Endothelial cell of umbilical vein (primary cell): ENCODE results near the gene ADAM22. TPM values are rescaled to one million over a fixed set of nuclear protein-coding genes. Genes with fewer than 3 reads are reported as not detected.
"Not testable (repeated sequence)": the region's sequence is repeated elsewhere in the genome, so short reads cannot be mapped to it uniquely, and the experiment has no call there.

Experiments
- BruUV-seq: library from RNA; stranded (reverse); fragments of 400-500 nt; replicated peaks from 2 replicates; lab custom pipeline; 2021; lab: Mats Ljungman, UMichigan
- CTCF ChIA-PET: fragments of 300-600, 350-600 bp; sonication (Branson Sonifier 250); formaldehyde crosslinking; loops from one replicate; lab custom pipeline; 2021; ENCODE audit warnings: antibody characterized with exemption, inconsistent platforms; lab: Charles Lee
- POLR2A ChIA-PET: fragments of 300-600, 350-600 bp; sonication (Branson Sonifier 250); formaldehyde crosslinking; loops from one replicate; lab custom pipeline; 2021; ENCODE audit warnings: antibody characterized with exemption, inconsistent platforms; lab: Charles Lee
- DNase-seq: peaks from one replicate; pipeline ENCODE4 v3.0.0-alpha.2; 2011; ENCODE audit warnings: low read depth, low spot score
- FAIRE-seq: peaks from 2 replicates; lab custom pipeline; 2011; peaks lifted over from hg19 to GRCh38; lab: Jason Lieb, UNC
- H2AFZ ChIP-seq: 2 replicates; pipeline ENCODE4 v1.6.0; 2012; ENCODE audit warnings: low read depth, low read length, control low read depth, inconsistent platforms
- H3K27ac ChIP-seq: 2 replicates; pipeline ENCODE4 v1.5.1; 2011; ENCODE audit warnings: low read depth, mild to moderate bottlenecking, control low read depth, low read length, moderate library complexity; ENCODE audit not compliant: insufficient read depth
- H3K27me3 ChIP-seq, 2 experiments: 2 replicates each; pipeline versions ENCODE4 v1.6.0 to v1.6.1; 2011; ENCODE audit warnings: low read length in 2 of 2, mixed read lengths in 1 of 2; ENCODE audit not compliant: control insufficient read depth in 2 of 2, insufficient read depth in 2 of 2
- H3K36me3 ChIP-seq, 2 experiments: 2 replicates in 1 of 2; 3 replicates in 1 of 2; pipeline ENCODE4 v1.5.1; 2011; ENCODE audit warnings: low read length in 2 of 2, mild to moderate bottlenecking in 1 of 2, moderate library complexity in 1 of 2; ENCODE audit not compliant: control insufficient read depth in 2 of 2, insufficient read depth in 2 of 2; ENCODE audit errors: extremely low read depth in 1 of 2
- H3K4me1 ChIP-seq: 3 replicates; pipeline ENCODE4 v1.5.1; 2011; ENCODE audit warnings: mild to moderate bottlenecking, low read length; ENCODE audit not compliant: control insufficient read depth, insufficient read depth; ENCODE audit errors: extremely low read depth
- H3K4me2 ChIP-seq: 2 replicates; pipeline ENCODE4 v1.6.1; 2011; ENCODE audit warnings: low read length, control low read depth, mixed read lengths; ENCODE audit not compliant: insufficient read depth
- H3K4me3 ChIP-seq, 3 experiments: fragments of 200-600 bp in 1 of 3; sonication (generic), shearing (Covaris generic) in 1 of 3; replicated peaks in 1 of 3; 2 replicates each; pipeline ENCODE4 v1.5.1; 2011 to 2016; ENCODE audit warnings: control low read depth in 3 of 3, low read length in 3 of 3, mild to moderate bottlenecking in 2 of 3, inconsistent platforms in 1 of 3, low read depth in 1 of 3, moderate library complexity in 1 of 3; ENCODE audit not compliant: insufficient read depth in 1 of 3
- H3K79me2 ChIP-seq: 2 replicates; pipeline ENCODE4 v1.6.0; 2012; ENCODE audit warnings: low read length, inconsistent platforms; ENCODE audit not compliant: control insufficient read depth, insufficient read depth
- H3K9ac ChIP-seq: replicated peaks from 2 replicates; pipeline ENCODE3; 2011; ENCODE audit warnings: low read length, control low read depth; ENCODE audit not compliant: insufficient read depth; ENCODE audit errors: extremely low read depth
- H3K9me1 ChIP-seq: replicated peaks from 3 replicates; pipeline ENCODE4 v1.6.0; 2011; ENCODE audit warnings: mild to moderate bottlenecking, low read length; ENCODE audit not compliant: control insufficient read depth, insufficient read depth; ENCODE audit errors: extremely low read depth
- H3K9me3 ChIP-seq: replicated peaks from 2 replicates; pipeline ENCODE4 v1.5.1; 2012; ENCODE audit warnings: low read length, inconsistent platforms; ENCODE audit not compliant: control insufficient read depth, insufficient read depth
- H4K20me1 ChIP-seq: replicated peaks from 2 replicates; pipeline ENCODE3; 2011; ENCODE audit warnings: mild to moderate bottlenecking, low read length; ENCODE audit not compliant: control insufficient read depth, insufficient read depth; ENCODE audit errors: extremely low read depth
- CTCF ChIP-seq, 2 donors: IDR thresholded peaks; 1 replicate in 1 of 2; 2 replicates in 1 of 2; pipeline ENCODE4 v1.5.1; 2011; ENCODE audit warnings: low read length in 2 of 2, mild to moderate bottlenecking in 2 of 2, moderate library complexity in 2 of 2, control low read depth in 1 of 2, inconsistent platforms in 1 of 2, low read depth in 1 of 2; ENCODE audit not compliant: insufficient read depth in 1 of 2; ENCODE audit errors: extremely low read depth in 1 of 2
- EZH2 ChIP-seq: IDR thresholded peaks from 2 replicates; pipeline ENCODE4 v1.6.1; 2012; ENCODE audit warnings: borderline replicate concordance, low read depth, mild to moderate bottlenecking, moderate library complexity, low read length, inconsistent platforms; ENCODE audit not compliant: severe bottlenecking
- MYC ChIP-seq: IDR thresholded peaks from one replicate; pipeline ENCODE4 v1.6.1; 2011; ENCODE audit warnings: mild to moderate bottlenecking, low read depth, low read length
- POLR2A ChIP-seq: IDR thresholded peaks from 2 replicates; pipeline ENCODE4 v1.6.1; 2012; ENCODE audit warnings: low read depth, mild to moderate bottlenecking, control low read depth, low read length
- POLR2AphosphoS5 ChIP-seq: IDR thresholded peaks from 2 replicates; pipeline ENCODE4 v1.6.1; 2012; ENCODE audit warnings: low read depth, mild to moderate bottlenecking, control low read depth, low read length, moderate library complexity; ENCODE audit not compliant: insufficient read depth
- dilution Hi-C: fragments of 300-500 bp; cut with MboI; formaldehyde crosslinking; loops from one replicate; pipeline ENCODE4 v1.15.0; 2019; ENCODE audit warnings: low sequenced_read_pairs; ENCODE audit not compliant: extremely low pct_ligation_motif_present
- intact Hi-C: fragments of 100-400 bp; cut with micrococcal nuclease; formaldehyde crosslinking; loops from one replicate; pipeline ENCODE4 v1.10.0; 2022
- polyA plus RNA-seq, 4 experiments: library from polyadenylated mRNA; depleted of rRNA in 3 of 4; stranded (reverse) in 3 of 4; unstranded in 1 of 4; fragments of >200 nt; gene quantifications; 2 replicates each; pipeline versions ENCODE4 v1.2.1 to v1.2.3, GENCODE V29; 2011 to 2012; ENCODE audit warnings: missing spikeins in 1 of 4
- total RNA-seq: library from RNA; stranded (reverse); gene quantifications from 2 replicates; pipeline ENCODE4 v1.2.3, GENCODE V29; 2021

Gene ADAM22
- total and polyA plus RNA-seq, 2 donors (not counting 3 experiments of a cell fraction or from before 2014, with no cell fraction given) = 0.33 to 0.53 TPM

- FAIRE-seq (no peak), DNase-seq (no peak)
- no peak overlapping the region for H3K4me2 ChIP-seq
- no peaks in the 10 kb centered on the region for H4K20me1 ChIP-seq
- H3K9ac ChIP-seq = no peak overlapping the region
- CTCF ChIA-PET = no interaction called here
- H3K9me1 ChIP-seq = no peaks in the 10 kb centered on the region
- no peaks in the 10 kb centered on the region for H3K9me3 ChIP-seq
- BruUV-seq = no TSS peak
- POLR2A ChIA-PET = no interaction called here
- H3K4me1 ChIP-seq = no peaks in the 10 kb centered on the region
- no peaks in the 10 kb centered on the region for H3K79me2 ChIP-seq
- H3K4me3 ChIP-seq = no peak overlapping the region
- intact Hi-C loops (no loop called here), dilution Hi-C loops (no loop called here)
- H2AFZ ChIP-seq = no peak overlapping the region
- H3K36me3 ChIP-seq = no peaks in the 10 kb centered on the region
- H3K27ac ChIP-seq = no peak overlapping the region
- H3K27me3 ChIP-seq = peaks cover 0 to under 1% of the 10 kb centered on the region in 2 experiments
- TF ChIP-seq POLR2A = no peak
- no peak for TF ChIP-seq CTCF (IDR thresholded peaks at IDR 0.05; ENCODE audit: extremely low read depth in 1 of 2, insufficient read depth in 1 of 2, low read depth in 1 of 2, low read length in 2 of 2)
- no peak for TF ChIP-seq POLR2AphosphoS5
- no peak for TF ChIP-seq MYC
- TF ChIP-seq EZH2 = no peak
Observed at GRCh38 chr7:87941138-87941537, 7.1 kb downstream of the ADAM22 start.

GRCh38 chr7:87944547-87944946, 10.5 kb downstream of the ADAM22 start:
- intact Hi-C loops = no loop called here
- CTCF ChIA-PET = interaction anchor here (0.6 kb wide), 1 partner anchor 9 kb away, joined by 3 read pairs; no protein-coding TSS in a partner anchor
- no peak for FAIRE-seq

GRCh38 chr7:87945926-87946325, 11.9 kb downstream of the ADAM22 start:
- H3K79me2 ChIP-seq, H3K27me3 ChIP-seq, H3K4me2 ChIP-seq, H3K9me1 ChIP-seq, dilution Hi-C loops, H4K20me1 ChIP-seq, CTCF ChIA-PET, FAIRE-seq, H3K27ac ChIP-seq, H3K9me3 ChIP-seq, H3K9ac ChIP-seq, intact Hi-C loops, H3K4me3 ChIP-seq, POLR2A ChIA-PET, H3K4me1 ChIP-seq, DNase-seq, BruUV-seq, H3K36me3 ChIP-seq, H2AFZ ChIP-seq: not testable (repeated sequence)

More at GRCh38 chr7:87944547-87944946, 10.5 kb downstream of the ADAM22 start:
- no peak overlapping the region for H3K9ac ChIP-seq
- no peaks in the 10 kb centered on the region for H3K9me3 ChIP-seq
- H3K4me1 ChIP-seq = no peaks in the 10 kb centered on the region
- H3K4me2 ChIP-seq = no peak overlapping the region
- no peak for DNase-seq
- no peak overlapping the region for H3K4me3 ChIP-seq
- no TSS peak for BruUV-seq
- H3K9me1 ChIP-seq = no peaks in the 10 kb centered on the region
- H3K27me3 ChIP-seq = no peaks in the 10 kb centered on the region
- no peaks in the 10 kb centered on the region for H3K36me3 ChIP-seq
- POLR2A ChIA-PET = no interaction called here
- no peaks in the 10 kb centered on the region for H3K79me2 ChIP-seq
- no peaks in the 10 kb centered on the region for H4K20me1 ChIP-seq
- TF ChIP-seq POLR2A = no peak
- H2AFZ ChIP-seq = no peak overlapping the region
- H3K27ac ChIP-seq = no peak overlapping the region
- dilution Hi-C loops = no loop called here
